ENCODE measurements around the gene TTI1.
A peak's percentile ranks its signal among the peaks of the same experiment; 100 is the strongest.

TTI1 gene

GRCh38 chr20:38008233-38008944 lies 24.9 kb downstream of the TTI1 start:
- DNase-seq: no peak

GRCh38 chr20:38007526-38007925 lies 25.7 kb downstream of the TTI1 start:
- DNase-seq: no peak

GRCh38 chr20:38005903-38006302 lies 27.4 kb downstream of the TTI1 start:
- DNase-seq: no peak

- DNase-seq: no peak
These were observed 28.8 kb downstream of the TTI1 start for GRCh38 chr20:38004416-38004815.

- DNase-seq: no peak
These were observed 30.8 kb downstream of the TTI1 start for GRCh38 chr20:38002422-38002821.

- DNase-seq: no peak
These were observed 31.3 kb downstream of the TTI1 start for GRCh38 chr20:38001981-38002380.

GRCh38 chr20:38001173-38001875 lies 31.9 kb downstream of the TTI1 start:
- no peak for DNase-seq

- DNase-seq: no peak
These were observed 33.0 kb downstream of the TTI1 start for GRCh38 chr20:38000293-38000692.

- peak in 1 of 2 donors; percentile 2 for DNase-seq
These were observed 33.6 kb downstream of the TTI1 start for GRCh38 chr20:37999526-38000263.

GRCh38 chr20:37997516-37997915 lies 35.7 kb downstream of the TTI1 start:
- DNase-seq: no peak

- DNase-seq: no peak
These were observed 37.2 kb downstream of the TTI1 start for GRCh38 chr20:37995856-37996605.

GRCh38 chr20:37994512-37994911 lies 38.7 kb downstream of the TTI1 start:
- no peak for DNase-seq

GRCh38 chr20:37992802-37993409 lies 40.4 kb downstream of the TTI1 start:
- peak; percentile 5 to 15 for DNase-seq

- no peak for DNase-seq
These were observed 41.3 kb downstream of the TTI1 start for GRCh38 chr20:37991908-37992307.

- no peak for DNase-seq
These were observed 41.9 kb downstream of the TTI1 start for GRCh38 chr20:37991157-37991866.

GRCh38 chr20:37990571-37991151 lies 42.6 kb downstream of the TTI1 start:
- peak; percentile 37 to 74 for DNase-seq

GRCh38 chr20:37989601-37990295 lies 43.5 kb downstream of the TTI1 start:
- no peak for DNase-seq

GRCh38 chr20:37988306-37988954 lies 44.8 kb downstream of the TTI1 start:
- DNase-seq: no peak

GRCh38 chr20:37987602-37988290 lies 45.5 kb downstream of the TTI1 start:
- DNase-seq: no peak
